A549 (cell line): ENCODE data around the gene MADD. TPM values are rescaled to one million over a fixed set of nuclear protein-coding genes. Genes with fewer than 3 reads are reported as not detected.

Experiments
- ATAC-seq, 2 experiments: fragments of 200-7000 bp in 1 of 2; fragments of >200 bp in 1 of 2; cut with Nextera tagmentation in 1 of 2; cut with Tn5 transposase in 1 of 2; 3 replicates each; pipeline versions ENCODE4 v1.8.0 to v1.9.1; 2018 to 2020; ENCODE audit warnings: mild to moderate bottlenecking in 1 of 2, moderate library complexity in 1 of 2
- CTCF ChIA-PET: fragments of 300-600 bp; sonication (Branson Sonifier 250); formaldehyde crosslinking; extraction: SDS; loops from one replicate; lab custom pipeline; 2021; ENCODE audit warnings: antibody characterized with exemption, inconsistent platforms; lab: Yijun Ruan, JAX
- POLR2A ChIA-PET: fragments of 350-600 bp; formaldehyde crosslinking; extraction: SDS; loops from one replicate; lab custom pipeline; 2021; ENCODE audit warnings: antibody characterized with exemption, inconsistent platforms; lab: Yijun Ruan, JAX
- DNase-seq, 2 experiments: peaks; one replicate each; pipeline versions ENCODE4 v3.0.0 to v3.0.0-alpha.2; 2011 to 2016; ENCODE audit warnings: low read depth in 1 of 2, low spot score in 1 of 2
- FAIRE-seq: peaks from 2 replicates; lab custom pipeline; 2011; peaks lifted over from hg19 to GRCh38; lab: Jason Lieb, UNC
- H3K27ac ChIP-seq, 2 experiments: fragments of >200 bp; sonication (Bioruptor Twin); formaldehyde crosslinking; 3 replicates each; pipeline ENCODE4 v1.5.1; 2016 to 2017
- H3K4me1 ChIP-seq: fragments of >200 bp; sonication (Bioruptor Twin); formaldehyde crosslinking; 3 replicates; pipeline ENCODE4 v1.6.1; 2016
- H3K4me2 ChIP-seq: fragments of >200 bp; sonication (Bioruptor Twin); formaldehyde crosslinking; 3 replicates; pipeline ENCODE4 v1.6.1; 2016
- H3K4me3 ChIP-seq: fragments of >200 bp; sonication (Bioruptor Twin); formaldehyde crosslinking; 3 replicates; pipeline ENCODE4 v1.5.1; 2016
- H3K9me3 ChIP-seq: fragments of >200 bp; sonication (Bioruptor Twin); formaldehyde crosslinking; 3 replicates; pipeline ENCODE4 v1.6.1; 2016
- CEBPB ChIP-seq, 2 experiments: fragments of >200 bp in 1 of 2; sonication (Bioruptor Twin) in 1 of 2; formaldehyde crosslinking in 1 of 2; IDR thresholded peaks; 2 replicates each; pipeline ENCODE4 v1.6.1; 2012 to 2016
- CHD2 ChIP-seq: fragments of 150-350 bp; IDR thresholded peaks from 2 replicates; pipeline ENCODE4 v1.6.1; 2014; ENCODE audit warnings: low read length; ENCODE audit not compliant: partially characterized antibody
- EP300 ChIP-seq, 2 experiments: fragments of >200 bp; sonication (Bioruptor Twin); formaldehyde crosslinking; IDR thresholded peaks; 2 replicates in 1 of 2; 3 replicates in 1 of 2; pipeline ENCODE4 v1.6.1; 2016 to 2017
- GATA3 ChIP-seq: IDR thresholded peaks from 2 replicates; pipeline ENCODE4 v1.6.1; 2012; ENCODE audit warnings: borderline replicate concordance
- HEYL ChIP-seq: fragments of 250-450 bp; sonication (Bioruptor Pico); IDR thresholded peaks from 2 replicates; pipeline ENCODE4 v1.8.0; 2021; ENCODE audit warnings: mild to moderate bottlenecking, moderate library complexity
- JUN ChIP-seq, 2 experiments: fragments of >200 bp; sonication (Bioruptor Twin); formaldehyde crosslinking; IDR thresholded peaks; 2 replicates in 1 of 2; 3 replicates in 1 of 2; pipeline ENCODE4 v1.6.1; 2016 to 2017
- MAFK ChIP-seq: fragments of 450-650 bp; IDR thresholded peaks from 2 replicates; pipeline ENCODE4 v1.6.1; 2014; ENCODE audit not compliant: partially characterized antibody
- MYC ChIP-seq: IDR thresholded peaks from 2 replicates; pipeline ENCODE4 v1.6.1; 2012; ENCODE audit warnings: mild to moderate bottlenecking, inconsistent platforms, low read length, improper control_type of control experiment, borderline replicate concordance
- NR3C1 ChIP-seq: fragments of >200 bp; sonication (Bioruptor Twin); formaldehyde crosslinking; IDR thresholded peaks from 3 replicates; pipeline ENCODE4 v1.6.1; 2017
- POLR2A ChIP-seq: IDR thresholded peaks from 2 replicates; pipeline ENCODE4 v1.6.1; 2012; ENCODE audit warnings: mild to moderate bottlenecking, low read length
- RAD21 ChIP-seq, 2 experiments: fragments of >200 bp in 1 of 2; sonication (Bioruptor Twin) in 1 of 2; formaldehyde crosslinking in 1 of 2; IDR thresholded peaks in 1 of 2; conservative IDR thresholded peaks in 1 of 2; 2 replicates in 1 of 2; 3 replicates in 1 of 2; pipeline ENCODE4 v1.6.1; 2012 to 2018; ENCODE audit warnings: inconsistent platforms in 1 of 2
- SREBF2 ChIP-seq: fragments of 450-650 bp; IDR thresholded peaks from 2 replicates; pipeline ENCODE4 v1.6.1; 2014; ENCODE audit warnings: mild to moderate bottlenecking, moderate library complexity
- TP53 ChIP-seq: fragments of 250-450 bp; sonication (Bioruptor Pico); IDR thresholded peaks from 2 replicates; pipeline ENCODE4 v1.5.0; 2021; ENCODE audit warnings: mild to moderate bottlenecking, moderate library complexity
- ZNF302 ChIP-seq: fragments of 250-450 bp; sonication (Bioruptor Pico); IDR thresholded peaks from 2 replicates; pipeline ENCODE4 v1.9.0; 2021; ENCODE audit warnings: inconsistent platforms, mild to moderate bottlenecking, moderate library complexity
- ZSCAN20 ChIP-seq: fragments of 250-450 bp; sonication (Bioruptor Pico); IDR thresholded peaks from 2 replicates; pipeline ENCODE4 v1.8.0; 2022; ENCODE audit warnings: mild to moderate bottlenecking, moderate library complexity
- WGBS: methylation state at CpG from one replicate; pipeline ENCODE4 v1.1.6; 2017; ENCODE audit errors: missing lambda C conversion rate; 5-methylcytosine and 5-hydroxymethylcytosine counted together
- polyA plus RNA-seq, 4 experiments: library from polyadenylated mRNA; depleted of rRNA in 3 of 4; stranded (reverse); fragments of >200 nt; fragmentation: RNase III in 1 of 4; extraction: RNeasy Plus Mini Kit Qiagen cat#74134 plus additional on column Dnase treatment in 1 of 4; gene quantifications; 2 replicates in 3 of 4; 3 replicates in 1 of 4; pipeline ENCODE4 v1.2.3, GENCODE V29; 2011 to 2017
- TF ChIP-seq, protein P1 (sequence below): IDR thresholded peaks from 2 replicates; pipeline ENCODE4 v1.6.1; 2012; ENCODE audit warnings: low read depth, borderline replicate concordance
- TF ChIP-seq, protein P2 (sequence below): IDR thresholded peaks from 2 replicates; pipeline ENCODE4 v1.6.1; 2012
- TF ChIP-seq, protein P3 (sequence below): fragments of >200 bp; sonication (Bioruptor Twin); formaldehyde crosslinking; IDR thresholded peaks from 3 replicates; pipeline ENCODE4 v1.5.1; 2016
- TF ChIP-seq, protein P4 (sequence below): fragments of 150-350 bp; IDR thresholded peaks from 2 replicates; pipeline ENCODE4 v1.6.1; 2014; ENCODE audit warnings: low read depth, mild to moderate bottlenecking, low read length
- TF ChIP-seq, protein P5 (sequence below): IDR thresholded peaks from 2 replicates; pipeline ENCODE4 v1.6.1; 2012
- TF ChIP-seq, protein P6 (sequence below): fragments of 200-600 bp; sonication (generic); IDR thresholded peaks from 2 replicates; pipeline ENCODE4 v1.6.1; 2016; ENCODE audit warnings: antibody characterized with exemption, mild to moderate bottlenecking, moderate library complexity

MADD gene
- polyA plus RNA-seq, 2 of the 4 experiments (the other 2 are of a cell fraction) = 16.7 to 25.2 TPM

DNA sequence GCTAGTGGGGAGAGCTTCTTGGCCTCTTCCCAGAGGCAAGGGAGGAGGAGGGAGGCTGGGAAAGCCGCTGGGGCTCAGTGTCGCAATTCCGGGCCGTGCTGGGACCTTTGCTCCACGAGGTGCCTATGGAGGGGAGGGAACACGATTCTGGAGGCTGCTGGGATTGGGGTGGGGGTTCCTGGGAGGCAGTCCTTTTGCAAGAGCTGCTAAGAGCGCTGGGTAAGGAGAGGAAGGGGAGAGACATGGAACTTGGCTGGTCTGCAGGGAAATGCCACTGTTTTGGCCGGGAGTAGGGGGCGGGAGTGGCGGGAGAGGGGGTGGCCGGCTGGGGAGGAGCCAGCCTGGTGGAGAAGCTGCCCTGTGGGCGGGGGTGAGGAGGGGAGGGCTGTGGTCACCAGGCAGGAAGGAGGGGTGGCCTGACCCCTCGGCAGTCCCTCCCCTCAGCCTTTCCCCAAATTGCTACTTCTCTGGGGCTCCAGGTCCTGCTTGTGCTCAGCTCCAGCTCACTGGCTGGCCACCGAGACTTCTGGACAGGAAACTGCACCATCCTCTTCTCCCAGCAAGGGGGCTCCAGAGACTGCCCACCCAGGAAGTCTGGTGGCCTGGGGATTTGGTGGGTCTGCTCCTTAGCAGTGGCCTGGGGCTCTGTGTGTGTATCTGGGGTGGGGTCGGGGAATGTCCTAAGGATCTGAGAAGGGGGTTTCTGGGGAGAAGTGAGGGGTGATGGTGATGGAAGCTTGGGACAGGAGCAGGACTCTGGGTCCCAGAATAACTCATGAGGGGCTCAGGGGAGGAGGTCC is 12.2 kb upstream of the MADD start, which contains the start of gene NR1H3:
Gene NR1H3, plus strand, starts transcription at position 480 of the 800 bp plus-strand sequence. CDS start 1,221 bp downstream, outside the sequence.
- DNase-seq = peak; percentile 55 to 64
- H3K9me3 ChIP-seq = no peaks in the 10 kb centered on the region
- TF ChIP-seq RAD21 (conservative IDR thresholded peaks at IDR 0.05 in 1 of 2, IDR thresholded peaks at IDR 0.05 in 1 of 2) (peak; percentile 11 to 39; a peak in 2 of 5 replicates), MYC (peak; percentile 67), CEBPB (IDR thresholded peaks at IDR 0.05) (peak; percentile 84 to 93), JUN (IDR thresholded peaks at IDR 0.05) (no peak), GATA3 (no peak), POLR2A (0 out of 2 replicates have a peak, but pooled peaks have one; percentile 18)
- TF ChIP-seq, protein P1, sequence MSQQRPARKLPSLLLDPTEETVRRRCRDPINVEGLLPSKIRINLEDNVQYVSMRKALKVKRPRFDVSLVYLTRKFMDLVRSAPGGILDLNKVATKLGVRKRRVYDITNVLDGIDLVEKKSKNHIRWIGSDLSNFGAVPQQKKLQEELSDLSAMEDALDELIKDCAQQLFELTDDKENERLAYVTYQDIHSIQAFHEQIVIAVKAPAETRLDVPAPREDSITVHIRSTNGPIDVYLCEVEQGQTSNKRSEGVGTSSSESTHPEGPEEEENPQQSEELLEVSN = peak; percentile 35; the same call in 1 of the 2 replicates
- TF ChIP-seq, protein P2, sequence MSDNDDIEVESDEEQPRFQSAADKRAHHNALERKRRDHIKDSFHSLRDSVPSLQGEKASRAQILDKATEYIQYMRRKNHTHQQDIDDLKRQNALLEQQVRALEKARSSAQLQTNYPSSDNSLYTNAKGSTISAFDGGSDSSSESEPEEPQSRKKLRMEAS = peak; percentile 60
- TF ChIP-seq, protein P3, sequence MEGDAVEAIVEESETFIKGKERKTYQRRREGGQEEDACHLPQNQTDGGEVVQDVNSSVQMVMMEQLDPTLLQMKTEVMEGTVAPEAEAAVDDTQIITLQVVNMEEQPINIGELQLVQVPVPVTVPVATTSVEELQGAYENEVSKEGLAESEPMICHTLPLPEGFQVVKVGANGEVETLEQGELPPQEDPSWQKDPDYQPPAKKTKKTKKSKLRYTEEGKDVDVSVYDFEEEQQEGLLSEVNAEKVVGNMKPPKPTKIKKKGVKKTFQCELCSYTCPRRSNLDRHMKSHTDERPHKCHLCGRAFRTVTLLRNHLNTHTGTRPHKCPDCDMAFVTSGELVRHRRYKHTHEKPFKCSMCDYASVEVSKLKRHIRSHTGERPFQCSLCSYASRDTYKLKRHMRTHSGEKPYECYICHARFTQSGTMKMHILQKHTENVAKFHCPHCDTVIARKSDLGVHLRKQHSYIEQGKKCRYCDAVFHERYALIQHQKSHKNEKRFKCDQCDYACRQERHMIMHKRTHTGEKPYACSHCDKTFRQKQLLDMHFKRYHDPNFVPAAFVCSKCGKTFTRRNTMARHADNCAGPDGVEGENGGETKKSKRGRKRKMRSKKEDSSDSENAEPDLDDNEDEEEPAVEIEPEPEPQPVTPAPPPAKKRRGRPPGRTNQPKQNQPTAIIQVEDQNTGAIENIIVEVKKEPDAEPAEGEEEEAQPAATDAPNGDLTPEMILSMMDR = peak; percentile 31; the same call in 2 of the 3 replicates
- WGBS = 8% methylated on average over 8 of the region's 15 CpGs
- peak within 1 kb of the TSS; percentile 32 for H3K4me3 ChIP-seq
- peak within 1 kb of the TSS; percentile 68 to 91 for H3K27ac ChIP-seq
- ChIA-PET CTCF (interaction anchor here (0.6 to 10.8 kb wide), 25 partner anchors 10 to 99 kb away, joined by 3 to 173 read pairs (median 5); partner anchors contain the start of genes ACP2, ARFGAP2, DDB2 and MYBPC3), POLR2A (interaction anchor here (0.6 to 3.5 kb wide), 3 partner anchors 9 to 248 kb away, joined by 9 to 18 read pairs (median 10); partner anchors contain the start of gene ACP2)
- FAIRE-seq = no peak
- H3K4me1 ChIP-seq = peaks cover 52% of the 10 kb centered on the region
- peak within 1 kb of the TSS; percentile 76 for H3K4me2 ChIP-seq
- peak; percentile 66 to 70 for ATAC-seq

DNA sequence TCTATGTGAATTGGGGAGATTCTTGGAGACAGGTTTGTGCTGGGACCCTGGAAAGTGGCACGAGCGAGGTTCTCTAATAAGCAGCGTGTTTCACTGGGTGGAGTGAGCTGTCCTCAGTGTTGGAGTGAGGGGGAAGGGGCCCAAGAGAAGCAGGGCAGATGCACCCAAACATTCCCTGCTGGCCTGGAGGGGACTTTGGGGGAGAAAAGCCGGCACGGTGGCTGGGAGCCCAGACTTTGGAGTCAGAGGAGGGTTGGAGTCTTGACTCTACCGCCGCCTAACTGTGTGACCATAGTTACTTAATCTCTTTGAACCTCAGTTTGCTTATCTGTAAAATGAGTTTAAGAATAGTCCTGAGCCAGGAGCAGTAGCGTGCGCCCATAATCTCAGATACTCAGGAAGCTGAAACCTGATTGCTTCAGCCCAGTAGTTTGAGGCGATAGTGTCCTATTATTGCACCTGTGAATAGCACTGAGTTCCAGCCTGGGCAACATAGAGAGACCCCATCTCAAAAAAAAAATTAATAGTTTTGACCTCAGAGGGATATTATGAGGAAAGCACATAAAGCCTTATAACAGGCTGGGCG is 11.5 kb upstream of the MADD start:
- Histone ChIP-seq H3K4me3 (peak overlapping the region; percentile 32; the same call in 2 of the 3 replicates), H3K4me1 (peaks cover 52% of the 10 kb centered on the region), H3K27ac (peak overlapping the region; percentile 68 to 91), H3K9me3 (no peaks in the 10 kb centered on the region), H3K4me2 (peak overlapping the region; percentile 76)
- FAIRE-seq (no peak), ATAC-seq (no peak), DNase-seq (no peak)
- 88% methylated on average over 11 of the region's 11 CpGs for WGBS
- ChIA-PET CTCF (interaction anchor here (0.6 to 10.8 kb wide), 31 partner anchors 10 to 385 kb away, joined by 3 to 173 read pairs (median 8); partner anchors contain the start of genes ACP2, ARFGAP2, DDB2 and MYBPC3), POLR2A (interaction anchor here (0.7 to 3.5 kb wide), 6 partner anchors 9 to 95 kb away, joined by 3 to 18 read pairs (median 10); partner anchors contain the start of genes ACP2 and DDB2)
- no peak for TF ChIP-seq SREBF2
- no peak for TF ChIP-seq NR3C1
- no peak for TF ChIP-seq HEYL (CRISPR knock-in tag)
- no peak for TF ChIP-seq CHD2
- no peak for TF ChIP-seq TP53 (CRISPR knock-in tag)
- no peak for TF ChIP-seq EP300 (IDR thresholded peaks at IDR 0.05)
- no peak for TF ChIP-seq GATA3
- no peak for TF ChIP-seq MAFK
- TF ChIP-seq, protein P4, sequence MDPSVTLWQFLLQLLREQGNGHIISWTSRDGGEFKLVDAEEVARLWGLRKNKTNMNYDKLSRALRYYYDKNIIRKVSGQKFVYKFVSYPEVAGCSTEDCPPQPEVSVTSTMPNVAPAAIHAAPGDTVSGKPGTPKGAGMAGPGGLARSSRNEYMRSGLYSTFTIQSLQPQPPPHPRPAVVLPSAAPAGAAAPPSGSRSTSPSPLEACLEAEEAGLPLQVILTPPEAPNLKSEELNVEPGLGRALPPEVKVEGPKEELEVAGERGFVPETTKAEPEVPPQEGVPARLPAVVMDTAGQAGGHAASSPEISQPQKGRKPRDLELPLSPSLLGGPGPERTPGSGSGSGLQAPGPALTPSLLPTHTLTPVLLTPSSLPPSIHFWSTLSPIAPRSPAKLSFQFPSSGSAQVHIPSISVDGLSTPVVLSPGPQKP = no peak
- TF ChIP-seq, protein P5, sequence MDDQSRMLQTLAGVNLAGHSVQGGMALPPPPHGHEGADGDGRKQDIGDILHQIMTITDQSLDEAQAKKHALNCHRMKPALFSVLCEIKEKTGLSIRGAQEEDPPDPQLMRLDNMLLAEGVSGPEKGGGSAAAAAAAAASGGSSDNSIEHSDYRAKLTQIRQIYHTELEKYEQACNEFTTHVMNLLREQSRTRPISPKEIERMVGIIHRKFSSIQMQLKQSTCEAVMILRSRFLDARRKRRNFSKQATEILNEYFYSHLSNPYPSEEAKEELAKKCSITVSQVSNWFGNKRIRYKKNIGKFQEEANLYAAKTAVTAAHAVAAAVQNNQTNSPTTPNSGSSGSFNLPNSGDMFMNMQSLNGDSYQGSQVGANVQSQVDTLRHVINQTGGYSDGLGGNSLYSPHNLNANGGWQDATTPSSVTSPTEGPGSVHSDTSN = no peak
- no peak for TF ChIP-seq ZSCAN20 (CRISPR knock-in tag)
- TF ChIP-seq, protein P6, sequence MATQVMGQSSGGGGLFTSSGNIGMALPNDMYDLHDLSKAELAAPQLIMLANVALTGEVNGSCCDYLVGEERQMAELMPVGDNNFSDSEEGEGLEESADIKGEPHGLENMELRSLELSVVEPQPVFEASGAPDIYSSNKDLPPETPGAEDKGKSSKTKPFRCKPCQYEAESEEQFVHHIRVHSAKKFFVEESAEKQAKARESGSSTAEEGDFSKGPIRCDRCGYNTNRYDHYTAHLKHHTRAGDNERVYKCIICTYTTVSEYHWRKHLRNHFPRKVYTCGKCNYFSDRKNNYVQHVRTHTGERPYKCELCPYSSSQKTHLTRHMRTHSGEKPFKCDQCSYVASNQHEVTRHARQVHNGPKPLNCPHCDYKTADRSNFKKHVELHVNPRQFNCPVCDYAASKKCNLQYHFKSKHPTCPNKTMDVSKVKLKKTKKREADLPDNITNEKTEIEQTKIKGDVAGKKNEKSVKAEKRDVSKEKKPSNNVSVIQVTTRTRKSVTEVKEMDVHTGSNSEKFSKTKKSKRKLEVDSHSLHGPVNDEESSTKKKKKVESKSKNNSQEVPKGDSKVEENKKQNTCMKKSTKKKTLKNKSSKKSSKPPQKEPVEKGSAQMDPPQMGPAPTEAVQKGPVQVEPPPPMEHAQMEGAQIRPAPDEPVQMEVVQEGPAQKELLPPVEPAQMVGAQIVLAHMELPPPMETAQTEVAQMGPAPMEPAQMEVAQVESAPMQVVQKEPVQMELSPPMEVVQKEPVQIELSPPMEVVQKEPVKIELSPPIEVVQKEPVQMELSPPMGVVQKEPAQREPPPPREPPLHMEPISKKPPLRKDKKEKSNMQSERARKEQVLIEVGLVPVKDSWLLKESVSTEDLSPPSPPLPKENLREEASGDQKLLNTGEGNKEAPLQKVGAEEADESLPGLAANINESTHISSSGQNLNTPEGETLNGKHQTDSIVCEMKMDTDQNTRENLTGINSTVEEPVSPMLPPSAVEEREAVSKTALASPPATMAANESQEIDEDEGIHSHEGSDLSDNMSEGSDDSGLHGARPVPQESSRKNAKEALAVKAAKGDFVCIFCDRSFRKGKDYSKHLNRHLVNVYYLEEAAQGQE = no peak
- TF ChIP-seq ZNF302 (CRISPR knock-in tag) = no peak
